ENCODE measurements around the gene EXOC3L4.

EXOC3L4 gene

GRCh38 chr14:103133210-103134140 lies 39.0 kb downstream of the EXOC3L4 start:
- Histone ChIP-seq H3K4ac (ENCODE audit: low read depth, low read length) (no peak overlapping the region), H3K36me3 (ENCODE audit: control insufficient read depth, insufficient read depth, low read length) (peaks cover 8% of the 10 kb centered on the region), H3K9ac (ENCODE audit: low read length) (no peak overlapping the region), H3K79me2 (ENCODE audit: control insufficient read depth, insufficient read depth, low read length) (no peaks in the 10 kb centered on the region), H2BK120ac (ENCODE audit: low read depth, low read length) (no peak overlapping the region), H3K18ac (ENCODE audit: low read length) (no peak overlapping the region), H3K56ac (ENCODE audit: low read length) (no peak overlapping the region), H3K27ac (ENCODE audit: low read depth, low read length) (no peak overlapping the region), H4K5ac (ENCODE audit: low read length) (no peak overlapping the region), H2AK5ac (ENCODE audit: low read length) (no peak overlapping the region), H3K79me1 (ENCODE audit: low read length) (no peaks in the 10 kb centered on the region), H2BK5ac (ENCODE audit: low read length) (no peak overlapping the region), H4K8ac (ENCODE audit: low read depth, low read length) (no peak overlapping the region), H3K4me2 (ENCODE audit: low read length) (no peak overlapping the region), H2BK15ac (replicated peaks; ENCODE audit: low read depth) (no peak overlapping the region), H3K27me3 (ENCODE audit: insufficient read depth, low read length, poor library complexity) (no peaks in the 10 kb centered on the region), H3K4me3 (ENCODE audit: low read length) (no peak overlapping the region), H3K23ac (ENCODE audit: low read length) (no peak overlapping the region), H3K4me1 (ENCODE audit: control insufficient read depth, low read depth, low read length) (no peaks in the 10 kb centered on the region)
- no CpG with 5 or more reads among the region's 25 CpGs for WGBS (ENCODE audit: extremely low coverage, insufficient coverage, low lambda C conversion rate)
- no peak for DNase-seq

GRCh38 chr14:103134405-103134804 lies 39.9 kb downstream of the EXOC3L4 start:
- H3K18ac ChIP-seq (ENCODE audit: low read length): no peak overlapping the region
- no peak for DNase-seq
- H2BK15ac ChIP-seq (replicated peaks; ENCODE audit: low read depth): no peak overlapping the region
- no peak overlapping the region for H3K4me3 ChIP-seq (ENCODE audit: low read length)
- H4K5ac ChIP-seq (ENCODE audit: low read length): no peak overlapping the region
- H3K56ac ChIP-seq (ENCODE audit: low read length): no peak overlapping the region
- no peak overlapping the region for H4K8ac ChIP-seq (ENCODE audit: low read depth, low read length)
- no peak overlapping the region for H3K4ac ChIP-seq (ENCODE audit: low read depth, low read length)
- H3K4me2 ChIP-seq (ENCODE audit: low read length): no peak overlapping the region
- H3K23ac ChIP-seq (ENCODE audit: low read length): no peak overlapping the region
- H3K27me3 ChIP-seq (ENCODE audit: insufficient read depth, low read length, poor library complexity): no peaks in the 10 kb centered on the region
- no peak overlapping the region for H3K9ac ChIP-seq (ENCODE audit: low read length)
- H3K4me1 ChIP-seq (ENCODE audit: control insufficient read depth, low read depth, low read length): no peaks in the 10 kb centered on the region
- no CpG with 5 or more reads among the region's 2 CpGs for WGBS (ENCODE audit: extremely low coverage, insufficient coverage, low lambda C conversion rate)
- no peak overlapping the region for H2BK5ac ChIP-seq (ENCODE audit: low read length)
- no peaks in the 10 kb centered on the region for H3K79me1 ChIP-seq (ENCODE audit: low read length)
- peaks cover 8% of the 10 kb centered on the region for H3K36me3 ChIP-seq (ENCODE audit: control insufficient read depth, insufficient read depth, low read length)
- no peak overlapping the region for H3K27ac ChIP-seq (ENCODE audit: low read depth, low read length)
- H2AK5ac ChIP-seq (ENCODE audit: low read length): no peak overlapping the region
- H3K79me2 ChIP-seq (ENCODE audit: control insufficient read depth, insufficient read depth, low read length): no peaks in the 10 kb centered on the region
- H2BK120ac ChIP-seq (ENCODE audit: low read depth, low read length): no peak overlapping the region

- no peak overlapping the region for H3K18ac ChIP-seq (ENCODE audit: low read length)
- WGBS (ENCODE audit: extremely low coverage, insufficient coverage, low lambda C conversion rate): no CpG with 5 or more reads among the region's 14 CpGs
- no peak overlapping the region for H3K4me2 ChIP-seq (ENCODE audit: low read length)
- no peak overlapping the region for H2AK5ac ChIP-seq (ENCODE audit: low read length)
- no peaks in the 10 kb centered on the region for H3K79me1 ChIP-seq (ENCODE audit: low read length)
- H3K27me3 ChIP-seq (ENCODE audit: insufficient read depth, low read length, poor library complexity): no peaks in the 10 kb centered on the region
- H3K4me3 ChIP-seq (ENCODE audit: low read length): no peak overlapping the region
- no peak overlapping the region for H2BK120ac ChIP-seq (ENCODE audit: low read depth, low read length)
- no peak overlapping the region for H3K56ac ChIP-seq (ENCODE audit: low read length)
- DNase-seq: no peak
- H4K5ac ChIP-seq (ENCODE audit: low read length): no peak overlapping the region
- no peaks in the 10 kb centered on the region for H3K79me2 ChIP-seq (ENCODE audit: control insufficient read depth, insufficient read depth, low read length)
- no peaks in the 10 kb centered on the region for H3K4me1 ChIP-seq (ENCODE audit: control insufficient read depth, low read depth, low read length)
- H2BK15ac ChIP-seq (replicated peaks; ENCODE audit: low read depth): no peak overlapping the region
- no peak overlapping the region for H2BK5ac ChIP-seq (ENCODE audit: low read length)
- H4K8ac ChIP-seq (ENCODE audit: low read depth, low read length): no peak overlapping the region
- H3K23ac ChIP-seq (ENCODE audit: low read length): no peak overlapping the region
- no peak overlapping the region for H3K4ac ChIP-seq (ENCODE audit: low read depth, low read length)
- H3K36me3 ChIP-seq (ENCODE audit: control insufficient read depth, insufficient read depth, low read length): peaks cover 8% of the 10 kb centered on the region
- no peak overlapping the region for H3K27ac ChIP-seq (ENCODE audit: low read depth, low read length)
- H3K9ac ChIP-seq (ENCODE audit: low read length): no peak overlapping the region
Measured at GRCh38 chr14:103134919-103135318, 40.4 kb downstream of the EXOC3L4 start.

GRCh38 chr14:103135333-103136260 lies 41.1 kb downstream of the EXOC3L4 start:
- Histone ChIP-seq H3K56ac (ENCODE audit: low read length) (no peak overlapping the region), H2BK15ac (replicated peaks; ENCODE audit: low read depth) (no peak overlapping the region), H3K27me3 (ENCODE audit: insufficient read depth, low read length, poor library complexity) (no peaks in the 10 kb centered on the region), H3K23ac (ENCODE audit: low read length) (no peak overlapping the region), H3K36me3 (ENCODE audit: control insufficient read depth, insufficient read depth, low read length) (peaks cover 8% of the 10 kb centered on the region), H2BK5ac (ENCODE audit: low read length) (no peak overlapping the region), H3K79me1 (ENCODE audit: low read length) (no peaks in the 10 kb centered on the region), H3K4me2 (ENCODE audit: low read length) (no peak overlapping the region), H3K18ac (ENCODE audit: low read length) (no peak overlapping the region), H2BK120ac (ENCODE audit: low read depth, low read length) (no peak overlapping the region), H3K9ac (ENCODE audit: low read length) (no peak overlapping the region), H4K5ac (ENCODE audit: low read length) (no peak overlapping the region), H3K4ac (ENCODE audit: low read depth, low read length) (no peak overlapping the region), H2AK5ac (ENCODE audit: low read length) (no peak overlapping the region), H3K4me3 (ENCODE audit: low read length) (no peak overlapping the region), H3K4me1 (ENCODE audit: control insufficient read depth, low read depth, low read length) (no peaks in the 10 kb centered on the region), H3K27ac (ENCODE audit: low read depth, low read length) (no peak overlapping the region), H3K79me2 (ENCODE audit: control insufficient read depth, insufficient read depth, low read length) (no peaks in the 10 kb centered on the region), H4K8ac (ENCODE audit: low read depth, low read length) (no peak overlapping the region)
- DNase-seq: no peak
- WGBS (ENCODE audit: extremely low coverage, insufficient coverage, low lambda C conversion rate): no CpG with 5 or more reads among the region's 26 CpGs

GRCh38 chr14:103136388-103137271 lies 42.1 kb downstream of the EXOC3L4 start:
- Histone ChIP-seq H3K4ac (ENCODE audit: low read depth, low read length) (no peak overlapping the region), H3K36me3 (ENCODE audit: control insufficient read depth, insufficient read depth, low read length) (peaks cover 7% of the 10 kb centered on the region), H2BK5ac (ENCODE audit: low read length) (no peak overlapping the region), H3K79me2 (ENCODE audit: control insufficient read depth, insufficient read depth, low read length) (no peaks in the 10 kb centered on the region), H3K79me1 (ENCODE audit: low read length) (no peaks in the 10 kb centered on the region), H4K5ac (ENCODE audit: low read length) (no peak overlapping the region), H3K4me1 (ENCODE audit: control insufficient read depth, low read depth, low read length) (no peaks in the 10 kb centered on the region), H3K4me3 (ENCODE audit: low read length) (no peak overlapping the region), H2BK120ac (ENCODE audit: low read depth, low read length) (no peak overlapping the region), H2AK5ac (ENCODE audit: low read length) (no peak overlapping the region), H3K4me2 (ENCODE audit: low read length) (no peak overlapping the region), H2BK15ac (replicated peaks; ENCODE audit: low read depth) (no peak overlapping the region), H3K56ac (ENCODE audit: low read length) (peak overlapping the region; percentile 47), H3K18ac (ENCODE audit: low read length) (no peak overlapping the region), H3K9ac (ENCODE audit: low read length) (no peak overlapping the region), H3K23ac (ENCODE audit: low read length) (no peak overlapping the region), H4K8ac (ENCODE audit: low read depth, low read length) (no peak overlapping the region), H3K27me3 (ENCODE audit: insufficient read depth, low read length, poor library complexity) (no peaks in the 10 kb centered on the region), H3K27ac (ENCODE audit: low read depth, low read length) (peak overlapping the region; percentile 29)
- peak; percentile 84 for DNase-seq
- no CpG with 5 or more reads among the region's 20 CpGs for WGBS (ENCODE audit: extremely low coverage, insufficient coverage, low lambda C conversion rate)
